GM23338 (cell line): ENCODE data around the gene SLC9C1. TPM values are rescaled to one million over a fixed set of nuclear protein-coding genes. Genes with fewer than 3 reads are reported as not detected.

Experiments used
- ATAC-seq: fragments of 200-7000 bp; cut with Tn5 transposase; 3 replicates; pipeline ENCODE4 v1.9.1; 2020
- DNase-seq: peaks from one replicate; pipeline ENCODE4 v3.0.0-alpha.2; 2015; ENCODE audit warnings: low spot score
- H2AFZ ChIP-seq: fragments of 200-600 bp; sonication (generic); 2 replicates; pipeline ENCODE4 v1.8.0; 2016; ENCODE audit warnings: antibody characterized with exemption, mild to moderate bottlenecking, moderate library complexity
- H3F3A ChIP-seq: fragments of 200-600 bp; sonication (generic); replicated peaks from 2 replicates; pipeline ENCODE4 v1.8.0; 2017; ENCODE audit warnings: antibody characterized with exemption, mixed run types, low read depth
- H3K27ac ChIP-seq: fragments of 200-600 bp; sonication (generic); 2 replicates; pipeline ENCODE4 v1.6.1; 2016; ENCODE audit warnings: low read depth
- H3K27me3 ChIP-seq: fragments of 200-600 bp; sonication (generic); 2 replicates; pipeline ENCODE4 v1.8.0; 2016; ENCODE audit warnings: mild to moderate bottlenecking, mixed run types, moderate library complexity; ENCODE audit not compliant: insufficient read depth
- H3K36me3 ChIP-seq: fragments of 200-600 bp; sonication (generic); 2 replicates; pipeline ENCODE4 v1.8.0; 2016; ENCODE audit warnings: mild to moderate bottlenecking; ENCODE audit not compliant: insufficient read depth
- H3K4me1 ChIP-seq: fragments of 200-600 bp; sonication (generic); 2 replicates; pipeline ENCODE4 v1.8.0; 2016; ENCODE audit warnings: mild to moderate bottlenecking, moderate library complexity; ENCODE audit not compliant: insufficient read depth
- H3K4me2 ChIP-seq: fragments of 200-600 bp; sonication (generic); 2 replicates; pipeline ENCODE4 v1.7.1; 2017; ENCODE audit warnings: mixed run types
- H3K4me3 ChIP-seq: fragments of 200-600 bp; sonication (generic); 2 replicates; pipeline ENCODE4 v1.6.1; 2016; ENCODE audit warnings: mixed run types
- H3K79me2 ChIP-seq: fragments of 200-600 bp; sonication (generic); replicated peaks from 2 replicates; pipeline ENCODE4 v1.8.0; 2017; ENCODE audit warnings: mild to moderate bottlenecking; ENCODE audit not compliant: insufficient read depth
- H3K9me2 ChIP-seq: fragments of 200-600 bp; sonication (generic); 2 replicates; pipeline ENCODE4 v1.8.0; 2017; ENCODE audit not compliant: insufficient read depth
- H4K20me1 ChIP-seq: fragments of 200-600 bp; sonication (generic); replicated peaks from 2 replicates; pipeline ENCODE4 v1.8.0; 2017; ENCODE audit warnings: mild to moderate bottlenecking; ENCODE audit not compliant: insufficient read depth
- H3K27ac Mint-ChIP-seq: 2 replicates; pipeline ENCODE4 v1.8.0; 2020; ENCODE audit warnings: inconsistent platforms, mild to moderate bottlenecking, moderate library complexity, mixed read lengths
- H3K27me3 Mint-ChIP-seq: 3 replicates; pipeline ENCODE4 v1.8.0; 2022; ENCODE audit warnings: low read depth, mild to moderate bottlenecking, moderate library complexity, mixed read lengths, inconsistent platforms; ENCODE audit not compliant: insufficient read depth, poor library complexity
- H3K36me3 Mint-ChIP-seq: 3 replicates; pipeline ENCODE4 v1.8.0; 2021; ENCODE audit warnings: low read depth, mild to moderate bottlenecking, inconsistent platforms, moderate library complexity, mixed read lengths
- H3K4me1 Mint-ChIP-seq: 3 replicates; pipeline ENCODE4 v1.8.0; 2020; ENCODE audit warnings: mild to moderate bottlenecking, inconsistent platforms, mixed read lengths
- H3K4me3 Mint-ChIP-seq: 3 replicates; pipeline ENCODE4 v1.8.0; 2021; ENCODE audit warnings: moderate library complexity, mild to moderate bottlenecking, inconsistent platforms, mixed read lengths
- H3K9me3 Mint-ChIP-seq: 3 replicates; pipeline ENCODE4 v1.8.0; 2020; ENCODE audit warnings: moderate library complexity, mild to moderate bottlenecking, inconsistent platforms, mixed read lengths
- CREB1 ChIP-seq: fragments of 250-450 bp; sonication (Bioruptor Pico); IDR thresholded peaks from 2 replicates; pipeline ENCODE4 v1.5.0; 2020; ENCODE audit warnings: low read depth, mild to moderate bottlenecking, moderate library complexity
- NANOG ChIP-seq: IDR thresholded peaks from 2 replicates; pipeline ENCODE4 v1.6.1; 2016; ENCODE audit warnings: antibody characterized with exemption, borderline replicate concordance
- STAT1 ChIP-seq: IDR thresholded peaks from one replicate; pipeline ENCODE4 v1.6.1; 2016; ENCODE audit warnings: antibody characterized with exemption; ENCODE audit not compliant: unreplicated experiment
- ZNF462 ChIP-seq: fragments of 250-450 bp; sonication (Bioruptor Pico); IDR thresholded peaks from 2 replicates; pipeline ENCODE4 v1.5.0; 2020; ENCODE audit warnings: mild to moderate bottlenecking, moderate library complexity
- polyA plus RNA-seq: library from polyadenylated mRNA; unstranded; fragments of >200 nt; fragmentation: Nextera tagmentation; extraction: Ambion mirVana; gene quantifications from 2 replicates; pipeline ENCODE4 v1.2.1, GENCODE V29; 2016
- total RNA-seq: library from RNA; depleted of rRNA; stranded (reverse); fragments of >200 nt; shearing (Covaris generic); gene quantifications from 2 replicates; pipeline ENCODE4 v1.2.3, GENCODE V29; 2014
- TF ChIP-seq, protein P1 (sequence below), 2 experiments: fragments of 200-600 bp in 1 of 2; sonication (generic) in 1 of 2; conservative IDR thresholded peaks; 2 replicates each; pipeline versions ENCODE4 v1.5.1 to v1.6.1; 2016 to 2017; ENCODE audit warnings: antibody characterized with exemption in 2 of 2, low read depth in 2 of 2, mild to moderate bottlenecking in 2 of 2, moderate library complexity in 1 of 2

SLC9C1 gene
- total and polyA plus RNA-seq, 2 experiments from 2014 or later: 0.97 to 1.8 TPM

GRCh38 chr3:112140584-112140983, 153.4 kb downstream of the SLC9C1 start (continued):
- TF ChIP-seq ZNF462 (CRISPR knock-in tag) (no peak), NANOG (no peak), CREB1 (CRISPR knock-in tag) (no peak), STAT1 (no peak)

- no peak overlapping the region for H3K27ac Mint-ChIP-seq
- H3K4me2 ChIP-seq: 0 out of 2 replicates have a peak overlapping the region, but pooled peaks have one; percentile 5
- TF ChIP-seq, protein P1, sequence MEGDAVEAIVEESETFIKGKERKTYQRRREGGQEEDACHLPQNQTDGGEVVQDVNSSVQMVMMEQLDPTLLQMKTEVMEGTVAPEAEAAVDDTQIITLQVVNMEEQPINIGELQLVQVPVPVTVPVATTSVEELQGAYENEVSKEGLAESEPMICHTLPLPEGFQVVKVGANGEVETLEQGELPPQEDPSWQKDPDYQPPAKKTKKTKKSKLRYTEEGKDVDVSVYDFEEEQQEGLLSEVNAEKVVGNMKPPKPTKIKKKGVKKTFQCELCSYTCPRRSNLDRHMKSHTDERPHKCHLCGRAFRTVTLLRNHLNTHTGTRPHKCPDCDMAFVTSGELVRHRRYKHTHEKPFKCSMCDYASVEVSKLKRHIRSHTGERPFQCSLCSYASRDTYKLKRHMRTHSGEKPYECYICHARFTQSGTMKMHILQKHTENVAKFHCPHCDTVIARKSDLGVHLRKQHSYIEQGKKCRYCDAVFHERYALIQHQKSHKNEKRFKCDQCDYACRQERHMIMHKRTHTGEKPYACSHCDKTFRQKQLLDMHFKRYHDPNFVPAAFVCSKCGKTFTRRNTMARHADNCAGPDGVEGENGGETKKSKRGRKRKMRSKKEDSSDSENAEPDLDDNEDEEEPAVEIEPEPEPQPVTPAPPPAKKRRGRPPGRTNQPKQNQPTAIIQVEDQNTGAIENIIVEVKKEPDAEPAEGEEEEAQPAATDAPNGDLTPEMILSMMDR (conservative IDR thresholded peaks at IDR 0.05; ENCODE audit: low read depth in 2 of 2): peak in 1 of 2 experiments; percentile 27; a peak in 1 of 4 replicates
- no peak for TF ChIP-seq ZNF462 (CRISPR knock-in tag)
These were observed 155.6 kb downstream of the SLC9C1 start for GRCh38 chr3:112138219-112138969.

More at GRCh38 chr3:112138219-112138969, 155.6 kb downstream of the SLC9C1 start:
- H4K20me1 ChIP-seq: no peaks in the 10 kb centered on the region
- H3K27me3 ChIP-seq: no peaks in the 10 kb centered on the region
- no peak overlapping the region for H3K27ac ChIP-seq
- no peaks in the 10 kb centered on the region for H3K27me3 Mint-ChIP-seq
- H3K4me3 Mint-ChIP-seq: no peak overlapping the region
- no peaks in the 10 kb centered on the region for H3K79me2 ChIP-seq
- H3K9me2 ChIP-seq: no peaks in the 10 kb centered on the region
- H3K36me3 ChIP-seq: no peaks in the 10 kb centered on the region
- peaks cover 20% of the 10 kb centered on the region for H3K4me1 ChIP-seq
- peaks cover 2% of the 10 kb centered on the region; the same call in 2 of the 3 replicates for H3K9me3 Mint-ChIP-seq
- no peaks in the 10 kb centered on the region for H3F3A ChIP-seq
- ATAC-seq (no peak), DNase-seq (no peak)
- H3K4me1 Mint-ChIP-seq: peaks cover 28% of the 10 kb centered on the region
- H3K36me3 Mint-ChIP-seq: 0 out of 3 replicates have a peak, but pooled peaks cover 2% of the 10 kb centered on the region
- H2AFZ ChIP-seq: no peak overlapping the region
- no peak overlapping the region for H3K4me3 ChIP-seq
